ENCODE measurements around the gene KCNQ1OT1.

KCNQ1OT1 gene

DNA sequence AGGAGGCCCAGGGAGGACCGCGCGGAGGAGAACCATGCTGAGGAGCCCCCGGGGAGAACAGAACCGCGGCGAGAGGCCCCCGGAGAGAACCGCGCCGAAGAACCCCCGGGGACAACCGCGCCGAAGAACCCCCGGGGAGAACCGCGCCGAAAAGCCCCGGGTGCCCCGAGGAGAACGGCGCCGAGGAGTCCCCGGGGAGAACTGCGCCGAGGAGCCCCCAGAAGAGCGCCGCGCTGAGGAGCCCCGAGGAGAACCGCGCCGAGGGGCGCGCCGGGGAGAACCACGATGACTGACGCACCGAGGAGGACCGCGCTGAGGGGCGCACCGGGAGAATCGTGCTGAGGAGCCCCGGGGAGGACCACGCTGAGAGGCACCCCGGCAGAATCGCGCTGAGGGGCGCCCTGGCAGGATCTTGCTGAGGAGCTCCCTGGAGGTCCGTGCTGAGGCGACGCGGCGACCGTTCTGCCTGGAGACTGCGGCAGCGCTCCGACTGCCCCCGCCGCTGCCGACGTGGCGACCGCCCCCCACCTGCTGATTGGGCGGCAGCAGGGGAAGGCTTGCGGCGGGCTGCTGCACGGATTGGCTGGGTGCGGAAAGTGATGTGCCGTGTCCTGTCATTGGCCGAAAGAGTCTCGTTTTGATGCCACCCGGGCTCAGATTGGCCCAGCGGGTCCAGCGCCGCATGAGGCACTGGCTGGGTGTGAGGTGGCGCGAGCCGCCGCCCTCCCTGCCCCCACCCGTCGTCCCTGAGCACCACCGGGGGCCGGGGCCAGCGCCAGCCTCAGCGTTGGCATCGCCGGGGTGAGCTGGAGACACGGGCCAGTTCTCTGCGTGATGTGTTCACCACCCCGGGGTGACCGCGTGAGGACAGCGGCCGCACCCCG, at the start of gene KCNQ1OT1:
Gene KCNQ1OT1, minus strand, starts transcription at position 464 of the 884 bp plus-strand sequence.
- peak; percentile 94 for DNase-seq

DNA sequence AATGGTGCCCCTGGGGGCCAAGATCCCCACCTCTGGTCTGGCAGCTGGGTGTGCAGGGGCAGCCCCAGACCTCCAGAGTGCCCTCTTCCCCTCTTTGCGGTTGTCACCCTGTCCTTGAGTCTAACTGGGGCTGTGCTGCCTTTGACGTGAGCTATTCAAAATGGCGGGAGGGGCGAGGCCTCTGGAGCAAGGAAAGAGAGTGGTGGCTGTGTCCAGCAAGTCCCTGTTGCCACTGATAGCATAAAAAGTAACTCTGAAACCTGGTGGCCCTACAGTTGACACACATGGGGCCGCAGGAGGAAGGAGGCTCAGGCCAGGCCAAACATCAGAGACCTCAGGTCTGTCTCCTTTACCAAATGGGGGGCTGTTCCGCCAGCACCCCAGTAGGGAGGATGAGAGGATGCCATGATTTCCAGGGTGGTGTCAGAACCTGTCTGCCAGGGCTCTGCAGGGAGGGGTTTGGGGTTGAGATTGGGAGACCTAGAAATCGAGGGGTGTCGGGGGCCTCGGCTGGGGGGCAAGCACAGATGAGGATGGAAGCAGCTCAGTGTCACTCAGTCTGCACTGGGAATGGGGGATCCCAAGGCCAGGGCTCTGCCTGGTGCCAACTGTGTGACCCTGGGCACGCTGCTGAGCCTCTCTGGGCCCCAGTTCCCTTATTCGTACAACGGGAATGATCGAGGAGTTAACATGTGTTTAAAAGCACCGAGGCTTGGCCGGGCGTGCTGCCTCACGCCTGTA, 49.2 kb upstream of the KCNQ1OT1 start:
- DNase-seq = no peak

DNA sequence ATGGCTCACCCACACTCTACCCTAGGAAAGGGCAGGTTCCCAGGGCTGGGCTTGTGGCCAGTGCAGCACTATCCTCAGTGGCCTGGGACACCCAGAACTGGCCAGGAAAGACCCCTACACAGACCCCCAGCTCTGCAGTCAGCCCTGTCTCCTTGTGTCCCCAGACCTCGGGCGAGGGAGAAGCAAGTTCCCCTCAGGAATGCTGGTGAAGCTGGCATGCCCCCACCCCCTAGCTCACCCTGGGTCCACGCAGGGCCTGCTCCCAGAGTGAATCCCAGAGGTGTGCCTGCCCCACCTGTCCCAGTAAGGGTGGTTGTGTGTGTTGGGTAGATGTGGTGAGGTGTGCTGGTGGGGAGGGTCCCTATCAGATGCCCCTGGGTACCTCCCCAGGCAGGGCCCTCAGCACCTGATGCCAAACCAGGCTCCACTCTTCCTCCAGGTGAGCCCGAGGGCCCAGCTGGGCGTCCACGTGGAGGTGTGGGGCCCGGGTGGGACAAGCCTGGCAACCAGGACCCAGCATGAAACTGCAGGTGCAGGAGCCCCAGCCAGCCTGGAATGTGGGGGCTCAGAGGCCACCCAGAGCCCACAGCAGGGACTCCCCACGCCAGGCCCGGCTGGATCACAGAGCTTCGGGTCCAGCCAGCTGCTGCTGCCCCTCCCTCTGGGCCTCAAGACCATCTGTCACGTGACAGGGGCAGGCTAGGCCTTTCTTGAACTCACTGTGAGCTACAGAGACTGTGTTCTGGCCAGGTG, 48.4 kb upstream of the KCNQ1OT1 start:
- peak; percentile 24 for DNase-seq

DNA sequence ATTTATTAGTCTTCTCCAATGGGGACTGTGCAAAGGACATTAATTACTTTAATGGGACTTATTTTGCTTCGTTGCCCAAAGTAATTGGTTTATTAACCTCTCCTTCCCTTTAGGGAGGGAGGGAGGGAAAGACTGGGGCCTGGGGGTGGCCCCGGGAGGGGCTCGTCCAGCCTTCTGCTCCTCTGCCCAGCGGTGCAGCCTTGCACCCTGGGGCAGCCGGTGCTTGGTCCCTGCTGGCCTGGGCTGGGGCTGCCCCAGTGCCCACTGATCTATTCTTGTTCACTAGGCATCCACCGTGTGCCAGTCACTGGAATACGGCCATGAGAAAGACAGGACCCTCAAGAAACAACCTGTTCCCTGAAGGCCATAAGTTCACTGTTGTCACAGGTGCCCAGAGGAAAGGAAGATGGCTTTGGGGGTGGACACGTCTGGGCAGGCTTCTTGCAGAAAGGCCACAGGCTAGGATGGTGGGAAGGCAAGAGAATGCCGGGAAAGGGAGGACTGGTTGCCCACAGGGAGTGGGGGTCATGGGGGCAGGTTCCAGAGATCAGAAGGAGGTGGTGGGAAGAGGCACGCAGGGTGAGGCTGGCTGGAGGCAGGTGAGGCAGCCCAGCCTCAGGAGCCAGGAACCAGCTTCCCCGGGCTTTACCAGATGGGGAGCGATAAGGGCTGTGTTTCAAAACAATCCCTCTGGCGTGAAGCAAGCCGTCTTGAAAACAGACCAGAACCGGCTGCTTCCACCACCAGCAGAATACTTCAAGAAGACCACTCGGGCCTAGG, 47.6 kb upstream of the KCNQ1OT1 start:
- DNase-seq = peak; percentile 20

DNA sequence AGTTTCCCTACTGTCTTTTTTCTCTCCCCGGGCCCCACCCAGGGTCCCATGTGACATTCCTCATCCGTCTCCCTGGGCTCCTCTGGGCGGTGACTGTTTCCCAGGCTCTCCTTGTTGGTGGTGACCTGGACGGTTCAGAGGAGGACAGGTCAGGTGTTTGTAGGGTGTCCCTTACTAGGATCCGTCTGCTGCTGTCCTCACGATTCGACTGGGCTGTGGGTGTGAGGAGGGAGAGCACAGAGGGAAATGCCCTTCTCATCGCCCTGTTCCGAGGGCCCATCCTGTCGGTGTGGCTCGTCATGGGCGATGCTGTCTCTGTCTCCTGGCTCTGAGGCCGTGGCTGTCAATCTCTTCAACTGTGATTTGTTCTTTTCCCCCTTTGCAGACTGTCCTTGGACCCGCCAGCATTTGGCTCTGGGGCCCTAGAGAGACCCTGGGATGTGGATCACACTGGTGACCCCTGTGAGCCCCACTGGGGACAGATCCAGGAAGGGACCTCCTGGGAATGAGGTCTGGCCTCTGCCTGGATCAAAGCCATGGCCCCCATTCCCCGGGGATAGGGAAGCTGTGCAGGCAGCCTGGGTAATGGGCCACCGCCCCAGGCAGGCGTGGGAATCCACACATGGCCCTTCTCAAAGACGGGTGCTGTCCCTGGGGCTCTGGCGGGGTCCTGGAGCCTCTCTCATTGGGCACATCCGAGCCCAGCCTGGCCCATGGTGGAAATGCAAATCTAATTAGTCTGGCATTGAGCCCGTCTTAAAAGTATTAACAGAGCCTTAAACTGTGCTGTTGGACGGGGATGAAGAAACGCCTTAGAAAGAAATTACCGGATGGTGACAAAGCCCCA, 46.8 kb upstream of the KCNQ1OT1 start:
- DNase-seq = peak; percentile 74

DNA sequence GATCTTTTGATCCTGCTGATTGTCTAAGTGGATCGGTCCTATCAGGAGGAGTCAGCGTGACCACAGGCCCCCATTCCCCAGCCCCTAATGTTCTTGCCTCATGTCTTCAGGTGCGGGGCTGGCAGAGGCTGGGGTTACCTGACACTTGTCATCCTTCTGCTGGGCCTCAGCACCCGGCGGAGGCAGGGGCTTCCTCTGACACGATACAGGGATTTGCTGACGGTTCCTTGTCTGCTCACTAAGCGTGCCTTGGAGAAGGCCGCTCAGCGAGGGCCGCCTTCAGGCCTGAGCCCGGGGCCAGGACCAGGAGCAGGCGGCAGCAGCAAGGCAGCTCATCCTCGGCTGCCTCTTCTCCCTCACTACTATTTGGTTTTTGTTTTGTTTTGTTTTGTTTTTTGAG, 45.7 kb upstream of the KCNQ1OT1 start:
- DNase-seq = peak; percentile 3

DNA sequence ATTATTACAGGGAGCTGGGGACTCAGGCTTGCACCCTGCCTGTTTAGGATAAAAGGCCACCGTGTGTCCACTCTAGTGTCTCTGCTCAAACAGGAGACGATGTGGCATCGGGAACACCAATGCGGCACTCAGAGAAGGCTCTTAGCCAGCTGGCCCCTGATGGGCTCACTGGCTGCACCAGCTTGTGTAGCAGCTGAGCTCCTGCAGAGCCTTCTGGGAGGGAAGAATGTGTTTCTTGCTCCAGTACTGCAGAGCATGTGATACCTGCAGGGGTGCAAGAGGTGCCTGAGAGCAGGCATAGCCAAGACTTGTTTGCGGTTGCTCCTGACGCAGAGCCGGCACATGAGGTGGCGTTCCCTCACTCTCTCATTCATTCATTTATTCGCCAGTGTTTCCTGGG, 44.4 kb upstream of the KCNQ1OT1 start:
- DNase-seq = peak; percentile 34

DNA sequence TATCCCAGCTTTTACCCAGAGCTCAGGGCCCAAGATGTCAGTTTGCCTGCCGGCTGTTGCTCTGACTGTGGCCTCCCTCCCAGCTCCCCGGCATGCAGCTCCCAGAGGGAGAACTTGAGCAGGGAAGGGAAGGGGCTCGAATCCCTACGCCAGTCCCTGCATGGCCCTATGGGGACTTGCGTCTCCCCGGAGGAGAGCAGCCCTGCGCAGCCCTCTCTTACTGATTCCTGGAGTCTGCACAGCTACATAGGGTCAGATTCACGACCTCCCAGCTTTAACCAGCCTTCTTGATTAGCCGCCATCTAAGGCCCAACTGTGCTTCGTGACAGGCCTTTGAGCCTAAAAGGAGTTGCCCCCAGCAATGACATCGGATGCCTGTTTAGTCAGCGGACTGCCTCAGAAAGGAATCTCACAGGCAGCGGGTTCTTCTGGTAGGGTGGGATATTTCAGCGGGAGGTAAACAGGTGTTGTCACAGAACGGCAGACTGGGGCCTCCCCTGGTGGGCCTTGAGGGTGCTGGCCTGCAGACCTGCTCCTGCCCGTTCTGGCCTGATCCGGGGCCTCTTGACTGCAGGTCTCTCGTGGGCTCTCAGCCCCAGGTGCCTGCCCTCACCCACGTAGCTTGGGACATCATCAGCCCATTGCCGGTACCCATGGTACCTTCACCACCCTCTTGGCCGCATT, 43.8 kb upstream of the KCNQ1OT1 start:
- DNase-seq = peak; percentile 37

DNA sequence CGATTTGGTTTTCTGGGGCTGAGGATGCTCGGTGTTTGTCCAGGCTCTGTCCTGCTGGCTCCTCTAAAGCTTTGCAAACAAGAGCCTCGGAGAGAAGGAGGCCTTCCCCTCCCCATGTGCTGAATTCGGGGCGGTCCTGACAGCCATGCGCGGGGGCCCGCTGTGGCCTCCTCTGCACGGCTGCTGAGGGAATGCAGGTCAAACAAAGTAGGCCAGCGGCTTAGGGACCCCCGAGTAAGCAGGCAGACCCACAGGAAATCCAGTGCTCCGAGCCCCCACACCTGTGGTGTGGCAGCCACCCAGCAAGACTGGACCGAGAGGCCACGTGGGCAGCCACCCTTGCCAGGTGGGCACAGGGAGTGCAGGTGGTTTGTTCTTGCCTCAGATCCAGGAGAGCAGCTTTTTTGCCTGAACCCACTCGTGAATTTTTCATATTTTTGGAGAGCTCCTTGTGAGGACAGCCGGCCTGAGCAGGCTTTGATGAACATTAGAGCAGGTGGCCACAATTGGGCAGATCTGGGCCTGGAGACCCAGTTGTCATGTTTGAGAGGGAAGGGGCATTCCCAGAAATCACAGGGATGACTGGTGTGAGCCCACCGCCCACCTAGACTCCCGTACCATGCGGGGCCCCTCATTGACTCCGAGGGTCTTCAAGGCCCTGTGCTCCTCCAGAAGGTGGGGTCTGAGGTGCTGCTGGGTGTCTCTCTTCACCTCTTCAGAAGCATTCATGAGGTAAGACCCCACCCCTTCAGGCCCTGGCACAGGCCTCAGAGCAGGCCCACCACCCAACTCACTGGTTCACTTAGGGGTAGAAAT, 43.0 kb upstream of the KCNQ1OT1 start:
- DNase-seq = peak; percentile 57

DNA sequence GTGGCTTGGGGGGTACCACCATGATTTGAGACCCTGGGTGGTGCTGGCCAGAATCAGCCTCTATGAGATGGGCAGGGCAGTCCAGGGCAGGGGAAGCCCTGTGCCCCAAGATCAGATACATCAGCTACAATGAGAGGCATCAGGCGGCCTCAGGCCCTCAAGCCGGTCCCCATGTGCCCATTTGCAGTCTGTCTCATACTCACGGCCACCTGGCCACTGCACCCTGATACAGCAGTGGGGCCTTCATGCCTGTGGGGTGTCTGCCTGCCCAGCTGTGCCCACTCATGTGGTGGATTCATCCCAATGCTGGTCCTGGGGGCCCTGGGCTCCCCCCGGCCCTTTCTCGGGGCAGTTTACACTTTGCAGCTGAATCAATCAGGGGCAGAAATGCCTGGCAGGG, 42.4 kb upstream of the KCNQ1OT1 start:
- peak; percentile 50 for DNase-seq

DNA sequence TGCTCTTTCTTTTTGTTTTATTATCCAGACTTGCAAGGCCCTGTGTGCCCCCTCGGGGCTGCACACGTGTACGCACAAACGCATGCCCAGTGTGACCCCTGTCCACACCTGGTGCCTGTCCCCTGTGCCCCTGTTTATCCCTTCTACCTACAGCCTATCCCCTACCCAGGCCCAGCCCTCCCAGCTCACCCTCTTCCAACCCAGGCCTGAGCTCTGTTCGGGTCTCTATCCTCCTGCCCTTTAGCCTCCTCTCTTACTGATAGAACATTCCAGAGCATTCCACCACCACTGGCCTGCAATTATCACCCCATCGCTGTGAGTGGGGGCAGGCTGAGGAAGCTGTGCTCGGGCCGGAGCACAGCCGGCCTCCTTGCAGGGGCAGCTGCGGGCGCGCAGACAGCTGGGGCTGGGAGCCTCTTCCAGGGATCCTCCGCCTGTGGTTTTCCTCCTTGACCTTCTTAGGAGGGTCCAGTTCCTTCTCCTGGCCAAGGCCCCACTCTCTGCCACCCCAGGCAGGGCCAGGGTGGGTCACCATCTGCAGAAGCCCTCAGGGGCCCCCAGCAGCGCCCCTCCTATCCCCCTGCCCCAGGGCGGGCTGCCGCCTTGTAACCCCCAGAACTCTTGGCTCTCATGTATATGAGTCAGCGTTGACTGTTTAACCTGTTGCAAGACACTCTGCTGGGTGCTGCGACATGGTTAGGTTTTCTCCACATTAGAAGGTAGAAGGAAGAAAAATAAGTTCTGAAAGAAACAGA, 41.8 kb upstream of the KCNQ1OT1 start:
- DNase-seq = peak; percentile 11

DNA sequence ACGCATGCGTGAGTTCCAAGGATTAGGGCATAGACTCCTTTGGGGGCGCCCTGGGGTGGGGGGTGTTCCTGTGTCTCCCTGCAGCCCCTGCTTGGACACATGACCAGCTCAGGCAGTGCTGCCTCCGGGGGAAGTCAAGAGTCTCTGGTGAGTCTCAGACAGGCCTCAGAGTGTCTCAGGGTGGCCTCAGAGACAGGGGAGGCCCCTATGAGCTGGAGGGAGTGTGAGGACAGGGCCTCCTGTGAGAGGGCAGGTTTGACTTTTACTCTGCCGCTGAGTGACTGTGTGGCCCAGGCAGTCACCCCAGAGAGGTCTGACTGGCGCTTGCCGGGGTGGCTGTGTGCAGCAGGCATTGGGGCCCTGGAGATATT, 41.2 kb upstream of the KCNQ1OT1 start:
- no peak for DNase-seq

DNA sequence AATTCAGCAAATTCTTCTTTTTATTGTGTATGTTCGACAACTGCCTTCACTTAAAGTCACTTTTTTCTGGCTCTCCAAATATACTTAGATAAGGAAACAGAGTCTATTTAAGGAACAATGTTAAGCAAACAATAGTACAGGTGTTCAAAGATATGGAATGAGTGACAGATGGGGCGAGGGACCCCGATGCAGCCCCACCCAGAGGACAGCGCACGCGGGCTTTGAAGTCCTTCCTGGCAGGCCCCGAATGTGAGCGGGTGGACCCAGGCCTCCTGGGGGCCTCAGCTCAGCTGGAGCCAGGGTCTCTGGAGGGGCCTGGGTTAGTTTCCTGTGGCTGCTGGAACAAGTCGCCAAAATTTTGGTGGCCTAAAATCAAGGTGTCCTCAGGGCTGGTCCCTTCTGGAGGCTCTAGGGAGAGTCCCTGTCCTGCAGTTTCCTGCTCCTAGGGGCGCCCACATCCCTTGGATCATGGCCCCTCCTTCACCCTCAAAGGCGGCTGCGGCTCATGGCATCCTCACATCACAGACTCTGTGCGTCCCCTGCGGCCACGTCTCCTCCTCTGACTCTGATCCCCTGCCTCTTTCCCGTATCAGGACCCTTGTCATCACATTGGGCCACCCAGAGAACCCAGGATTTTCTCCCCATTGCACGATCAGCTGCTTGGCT, 40.6 kb upstream of the KCNQ1OT1 start:
- no peak for DNase-seq

DNA sequence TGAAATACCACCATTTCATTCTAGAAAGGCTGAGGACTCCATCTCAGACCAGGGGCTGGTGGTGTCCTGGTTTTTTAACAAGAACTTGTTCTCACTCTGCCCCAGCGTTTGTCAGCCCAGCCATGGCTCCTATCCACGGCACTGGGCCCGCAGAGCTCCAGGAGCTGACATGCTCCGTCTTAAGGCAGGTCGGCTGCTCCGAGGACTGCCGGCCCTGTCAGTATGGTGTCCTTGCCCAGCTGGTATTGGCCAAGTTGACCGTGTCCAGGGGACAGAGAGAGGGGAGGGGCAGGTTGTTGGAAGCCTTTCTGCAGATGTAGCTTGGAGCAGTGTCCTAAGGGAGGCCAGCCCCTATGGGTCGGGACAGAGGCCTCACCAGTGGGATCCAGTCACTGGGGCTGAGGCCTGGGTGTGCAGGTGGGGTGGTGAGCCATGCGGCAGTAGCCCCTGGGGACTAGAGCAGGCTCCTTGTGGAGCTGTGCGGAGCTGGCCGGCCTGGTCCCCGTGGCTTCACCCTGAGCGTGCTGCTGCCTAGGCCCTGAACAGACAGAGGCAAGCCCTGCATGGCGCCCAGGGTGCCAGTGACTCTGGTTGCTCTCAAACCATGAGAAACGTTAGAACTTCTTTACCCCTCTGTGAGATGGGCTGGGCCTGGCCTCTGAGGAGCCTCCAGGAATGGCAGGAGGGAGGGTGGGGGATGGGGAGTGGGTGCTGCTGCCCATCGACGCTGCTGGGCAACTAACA, 39.9 kb upstream of the KCNQ1OT1 start:
- DNase-seq = no peak

DNA sequence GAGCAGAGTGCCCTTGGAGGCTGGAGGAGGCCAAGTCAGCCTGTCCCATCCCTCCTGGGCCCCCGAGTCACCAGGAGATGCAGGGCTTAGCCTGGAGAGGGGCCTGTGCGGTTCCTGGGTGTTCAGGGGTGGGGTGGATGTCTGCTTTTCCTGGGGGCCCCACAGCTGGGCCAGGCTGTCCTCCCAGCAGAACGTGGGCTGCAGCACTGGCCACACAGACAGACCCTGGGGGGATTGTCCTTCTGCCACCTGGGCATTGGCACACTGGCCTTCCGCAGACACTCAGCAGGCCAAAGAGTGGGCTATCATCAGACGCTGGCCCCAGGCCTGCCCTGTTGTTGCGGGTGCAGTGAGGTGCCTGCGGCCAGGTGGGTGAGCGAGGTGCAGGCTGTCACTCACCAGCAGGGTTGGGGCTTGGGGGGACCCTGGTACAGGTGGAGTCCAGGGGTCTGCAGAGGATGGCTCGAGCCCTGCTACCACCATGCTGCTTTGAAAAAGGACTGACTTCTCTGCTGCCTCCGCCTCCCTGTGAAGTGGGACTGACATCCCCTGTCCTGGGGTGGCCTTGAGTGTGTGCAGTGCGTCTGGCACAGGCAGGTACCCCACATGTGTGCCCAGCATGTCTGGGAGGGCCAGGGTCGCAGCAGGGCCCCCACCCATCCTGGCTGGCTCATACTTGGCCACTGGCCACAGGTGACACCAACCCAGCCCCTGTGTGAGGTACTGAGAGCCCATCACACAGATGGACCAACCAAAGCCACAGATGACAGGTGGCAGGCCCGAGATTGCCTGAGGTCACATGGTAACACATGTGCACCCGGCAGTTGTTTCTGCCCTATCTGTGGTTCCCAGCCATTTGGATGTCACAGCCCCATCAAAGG, 39.0 kb upstream of the KCNQ1OT1 start:
- DNase-seq = no peak

DNA sequence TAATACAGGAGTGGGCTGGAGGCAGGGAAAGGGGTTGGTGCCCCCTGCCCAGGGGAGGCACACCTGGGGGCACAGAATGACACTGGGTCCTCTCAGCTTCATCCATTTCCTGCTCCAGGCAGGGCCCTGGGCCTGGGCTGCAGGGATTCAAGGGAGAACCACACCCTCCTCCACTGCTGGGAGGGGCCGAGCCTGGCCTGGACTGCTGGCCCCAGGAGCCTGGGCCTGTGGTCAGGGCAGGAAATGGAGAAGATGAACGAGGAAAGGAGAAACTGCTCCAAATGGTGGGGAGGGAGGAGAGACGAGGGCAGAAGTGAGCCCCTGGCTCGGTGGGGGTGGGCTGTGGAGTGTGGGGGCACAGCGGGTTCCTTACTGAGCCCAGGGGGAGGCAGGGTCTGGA, 38.1 kb upstream of the KCNQ1OT1 start:
- no peak for DNase-seq

DNA sequence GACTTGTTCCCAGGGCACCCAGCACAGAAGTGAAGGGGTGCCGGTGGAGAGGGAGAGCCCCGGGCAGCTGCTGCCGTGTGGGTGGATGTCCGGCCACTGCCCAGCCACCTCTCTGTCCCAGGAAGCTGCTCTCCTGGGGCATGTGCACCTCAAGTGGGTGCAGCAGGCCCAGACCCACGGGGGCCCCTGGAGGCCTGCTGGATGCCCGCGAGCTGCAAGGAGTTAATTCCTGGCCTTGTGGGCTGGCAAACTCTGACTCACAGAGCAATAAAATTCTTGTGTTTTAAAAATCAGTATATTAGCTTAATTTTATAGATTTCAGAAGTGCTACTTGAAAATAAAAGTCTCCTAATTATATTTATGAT, 37.4 kb upstream of the KCNQ1OT1 start:
- DNase-seq = no peak

Measured in retina (tissue), 1 donor.